ENCODE data around the gene NXPH1. TPM values are rescaled to one million over a fixed set of nuclear protein-coding genes. Genes with fewer than 3 reads are reported as not detected.

NXPH1 gene
- not detected for total RNA-seq

GRCh38 chr7:8433477-8434289 lies at the start of gene NXPH1:
Gene NXPH1 (plus strand): TSS chr7:8433609.
- DNase-seq (ENCODE audit: low read depth in 2 of 3, low spot score in 2 of 3) = peak in 2 of 3 donors; percentile 52 to 63

GRCh38 chr7:8384901-8385300 lies 48.5 kb upstream of the NXPH1 start:
- peak in 1 of 3 donors; percentile 12 for DNase-seq (ENCODE audit: low read depth in 2 of 3, low spot score in 2 of 3)

- DNase-seq (ENCODE audit: low read depth in 2 of 3, low spot score in 2 of 3) = no peak
Observed at GRCh38 chr7:8386926-8387550, 46.4 kb upstream of the NXPH1 start.

- DNase-seq (ENCODE audit: low read depth in 2 of 3, low spot score in 2 of 3) = no peak
Observed at GRCh38 chr7:8387551-8388256, 45.7 kb upstream of the NXPH1 start.

GRCh38 chr7:8388257-8388625 lies 45.2 kb upstream of the NXPH1 start:
- DNase-seq (ENCODE audit: low read depth in 2 of 3, low spot score in 2 of 3) = no peak

GRCh38 chr7:8389593-8390261 lies 43.7 kb upstream of the NXPH1 start:
- DNase-seq (ENCODE audit: low read depth in 2 of 3, low spot score in 2 of 3) = no peak

- no peak for DNase-seq (ENCODE audit: low read depth in 2 of 3, low spot score in 2 of 3)
Observed at GRCh38 chr7:8390262-8390626, 43.2 kb upstream of the NXPH1 start.

GRCh38 chr7:8391353-8392062 lies 41.9 kb upstream of the NXPH1 start:
- peak in 1 of 3 donors; percentile 6 for DNase-seq (ENCODE audit: low read depth in 2 of 3, low spot score in 2 of 3)

GRCh38 chr7:8396294-8396693 lies 37.1 kb upstream of the NXPH1 start:
- no peak for DNase-seq (ENCODE audit: low read depth in 2 of 3, low spot score in 2 of 3)

- DNase-seq (ENCODE audit: low read depth in 2 of 3, low spot score in 2 of 3) = no peak
Observed at GRCh38 chr7:8408871-8409270, 24.5 kb upstream of the NXPH1 start.

GRCh38 chr7:8411103-8411502 lies 22.3 kb upstream of the NXPH1 start:
- DNase-seq (ENCODE audit: low read depth in 2 of 3, low spot score in 2 of 3) = no peak

- no peak for DNase-seq (ENCODE audit: low read depth in 2 of 3, low spot score in 2 of 3)
Observed at GRCh38 chr7:8413600-8413999, 19.8 kb upstream of the NXPH1 start.

GRCh38 chr7:8418629-8419245 lies 14.7 kb upstream of the NXPH1 start:
- peak; percentile 33 to 80 (median 50) for DNase-seq (ENCODE audit: low read depth in 2 of 3, low spot score in 2 of 3)

GRCh38 chr7:8422177-8422576 lies 11.2 kb upstream of the NXPH1 start:
- DNase-seq (ENCODE audit: low read depth in 2 of 3, low spot score in 2 of 3) = no peak

- no peak for DNase-seq (ENCODE audit: low read depth in 2 of 3, low spot score in 2 of 3)
Observed at GRCh38 chr7:8423057-8423456, 10.4 kb upstream of the NXPH1 start.

- DNase-seq (ENCODE audit: low read depth in 2 of 3, low spot score in 2 of 3) = no peak
Observed at GRCh38 chr7:8425223-8425622, 8.2 kb upstream of the NXPH1 start.

- DNase-seq (ENCODE audit: low read depth in 2 of 3, low spot score in 2 of 3) = no peak
Observed at GRCh38 chr7:8430643-8431042, 2.8 kb upstream of the NXPH1 start.

- DNase-seq (ENCODE audit: low read depth in 2 of 3, low spot score in 2 of 3) = no peak
Observed at GRCh38 chr7:8434290-8435002, 1.0 kb downstream of the NXPH1 start.

GRCh38 chr7:8435095-8435494 lies 1.7 kb downstream of the NXPH1 start:
- DNase-seq (ENCODE audit: low read depth in 2 of 3, low spot score in 2 of 3) = no peak
